Smooth muscle cell (in vitro differentiated cells): ENCODE measurements around the gene WFDC9. TPM values are rescaled to one million over a fixed set of nuclear protein-coding genes. Genes with fewer than 3 reads are reported as not detected.
"Not testable (repeated sequence)": the region's sequence is repeated elsewhere in the genome, so short reads cannot be mapped to it uniquely, and the experiment has no call there.

ENCODE experiments used
- DNase-seq: peaks from one replicate; lab custom pipeline; 2025; ENCODE audit not compliant: unreplicated experiment; lab: John Stamatoyannopoulos, UW
- H2AFZ ChIP-seq: fragments of 200-600 bp; sonication (generic); 2 replicates; pipeline ENCODE4 v1.6.0; 2016; ENCODE audit warnings: antibody characterized with exemption, low read depth, mild to moderate bottlenecking
- H3F3A ChIP-seq: fragments of 200-600 bp; sonication (generic); 2 replicates; pipeline ENCODE4 v1.6.0; 2017; ENCODE audit warnings: antibody characterized with exemption, low read depth
- H3K27ac ChIP-seq: fragments of 200-600 bp; sonication (generic); 2 replicates; pipeline ENCODE4 v1.5.1; 2016; ENCODE audit warnings: low read depth, mild to moderate bottlenecking
- H3K27me3 ChIP-seq: fragments of 200-600 bp; sonication (generic); 2 replicates; pipeline ENCODE4 v1.6.1; 2016; ENCODE audit warnings: low read depth, mild to moderate bottlenecking
- H3K36me3 ChIP-seq: fragments of 200-600 bp; sonication (generic); 2 replicates; pipeline ENCODE4 v1.5.1; 2016; ENCODE audit warnings: low read depth
- H3K4me1 ChIP-seq: fragments of 200-600 bp; sonication (generic); 2 replicates; pipeline ENCODE4 v1.5.1; 2016; ENCODE audit warnings: low read depth
- H3K4me2 ChIP-seq: fragments of 200-600 bp; sonication (generic); 2 replicates; pipeline ENCODE4 v1.6.0; 2016; ENCODE audit warnings: mild to moderate bottlenecking
- H3K4me3 ChIP-seq: fragments of 200-600 bp; sonication (generic); 2 replicates; pipeline ENCODE4 v1.5.1; 2016; ENCODE audit warnings: mild to moderate bottlenecking
- H3K79me2 ChIP-seq: fragments of 200-600 bp; sonication (generic); 2 replicates; pipeline ENCODE4 v1.6.0; 2016; ENCODE audit warnings: low read depth, mild to moderate bottlenecking
- H3K9ac ChIP-seq: fragments of 200-600 bp; sonication (generic); 2 replicates; pipeline ENCODE4 v1.6.0; 2016; ENCODE audit warnings: low read depth
- H3K9me3 ChIP-seq: fragments of 200-600 bp; sonication (generic); replicated peaks from 2 replicates; pipeline ENCODE4 v1.5.1; 2016; ENCODE audit warnings: low read depth
- H4K20me1 ChIP-seq: fragments of 200-600 bp; sonication (generic); 2 replicates; pipeline ENCODE4 v1.6.0; 2016; ENCODE audit warnings: low read depth
- WGBS: methylation state at CpG from one replicate; pipeline ENCODE4 v1.1.7; 2016; ENCODE audit warnings: low lambda C conversion rate; 5-methylcytosine and 5-hydroxymethylcytosine counted together
- polyA plus RNA-seq: library from polyadenylated mRNA; unstranded; fragments of >200 nt; fragmentation: Nextera tagmentation; extraction: Ambion mirVana; gene quantifications from 2 replicates; pipeline ENCODE4 v1.2.1, GENCODE V29; 2016
- total RNA-seq: library from RNA; depleted of rRNA; stranded (reverse); fragments of >200 nt; gene quantifications from 2 replicates; pipeline ENCODE4 v1.2.3, GENCODE V29; 2014
- TF ChIP-seq, protein P1 (sequence below): fragments of 200-600 bp; sonication (generic); IDR thresholded peaks from 2 replicates; pipeline ENCODE4 v1.5.1; 2017; ENCODE audit warnings: borderline replicate concordance, mild to moderate bottlenecking, antibody characterized with exemption; ENCODE audit not compliant: insufficient read depth, poor library complexity, severe bottlenecking

Gene WFDC9
- not detected in 2 replicates for total RNA-seq
- not detected in 2 replicates for polyA plus RNA-seq

DNA sequence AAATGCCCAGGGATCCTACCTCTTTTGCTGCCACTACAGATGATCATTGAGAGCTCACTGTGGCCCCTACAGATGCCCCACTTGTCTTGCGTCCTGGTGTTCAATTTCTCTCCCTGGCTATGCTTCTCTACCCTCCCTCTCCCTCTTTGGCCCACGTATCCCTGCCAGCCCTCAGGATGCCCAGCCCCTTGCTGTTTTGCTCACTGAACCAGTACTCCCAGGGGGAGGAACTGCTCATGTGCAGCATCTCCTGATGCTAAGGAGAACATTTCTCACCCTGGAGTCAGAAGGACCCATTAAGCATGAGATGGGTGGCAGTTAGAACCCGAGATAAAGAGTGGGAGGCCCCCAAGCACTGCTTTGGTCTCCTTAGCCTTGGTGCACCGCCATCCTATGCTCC, at the start of gene WFDC9:
WFDC9 (minus strand) TSS at position 101 of the 400 bp plus-strand sequence. CDS start 21,103 bp downstream, outside the sequence.
- Histone ChIP-seq H3K27me3 (no peaks in the 10 kb centered on the region), H3K36me3 (no peaks in the 10 kb centered on the region), H3K4me3 (no peak within 1 kb of the TSS), H3K9ac (no peak within 1 kb of the TSS), H3K79me2 (no peaks in the 10 kb centered on the region), H3F3A (no peaks in the 10 kb centered on the region), H2AFZ (no peak within 1 kb of the TSS), H3K4me1 (peaks cover 4% of the 10 kb centered on the region), H3K27ac (no peak within 1 kb of the TSS), H3K9me3 (no peaks in the 10 kb centered on the region), H4K20me1 (no peaks in the 10 kb centered on the region), H3K4me2 (no peak within 1 kb of the TSS)
- DNase-seq: no peak
- WGBS: 85% methylated on average over 4 of the region's 4 CpGs
- TF ChIP-seq, protein P1, sequence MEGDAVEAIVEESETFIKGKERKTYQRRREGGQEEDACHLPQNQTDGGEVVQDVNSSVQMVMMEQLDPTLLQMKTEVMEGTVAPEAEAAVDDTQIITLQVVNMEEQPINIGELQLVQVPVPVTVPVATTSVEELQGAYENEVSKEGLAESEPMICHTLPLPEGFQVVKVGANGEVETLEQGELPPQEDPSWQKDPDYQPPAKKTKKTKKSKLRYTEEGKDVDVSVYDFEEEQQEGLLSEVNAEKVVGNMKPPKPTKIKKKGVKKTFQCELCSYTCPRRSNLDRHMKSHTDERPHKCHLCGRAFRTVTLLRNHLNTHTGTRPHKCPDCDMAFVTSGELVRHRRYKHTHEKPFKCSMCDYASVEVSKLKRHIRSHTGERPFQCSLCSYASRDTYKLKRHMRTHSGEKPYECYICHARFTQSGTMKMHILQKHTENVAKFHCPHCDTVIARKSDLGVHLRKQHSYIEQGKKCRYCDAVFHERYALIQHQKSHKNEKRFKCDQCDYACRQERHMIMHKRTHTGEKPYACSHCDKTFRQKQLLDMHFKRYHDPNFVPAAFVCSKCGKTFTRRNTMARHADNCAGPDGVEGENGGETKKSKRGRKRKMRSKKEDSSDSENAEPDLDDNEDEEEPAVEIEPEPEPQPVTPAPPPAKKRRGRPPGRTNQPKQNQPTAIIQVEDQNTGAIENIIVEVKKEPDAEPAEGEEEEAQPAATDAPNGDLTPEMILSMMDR: no peak

DNA sequence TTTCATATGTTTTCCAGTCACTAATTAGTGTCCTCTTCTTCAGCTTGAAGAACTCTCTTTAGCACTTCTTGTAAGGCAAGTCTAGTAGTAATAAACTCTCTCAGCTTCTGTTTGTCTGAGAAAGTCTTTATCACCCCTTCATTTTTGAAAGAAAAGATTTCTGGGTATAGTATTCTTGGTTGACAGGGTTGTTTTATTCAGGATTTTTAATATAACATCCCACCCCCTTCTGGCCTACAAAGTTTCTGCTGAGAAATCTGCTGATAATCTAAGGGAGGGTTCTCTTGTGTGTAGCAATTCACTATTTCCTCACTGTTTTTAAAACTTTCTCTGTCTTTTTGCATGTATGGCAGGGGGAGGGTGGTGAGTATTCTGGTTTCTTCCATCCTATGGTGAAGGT, 48.6 kb upstream of the WFDC9 start:
- H3K4me2 ChIP-seq: no peak overlapping the region
- no peaks in the 10 kb centered on the region for H3K36me3 ChIP-seq
- no peak overlapping the region for H3K27ac ChIP-seq

DNA sequence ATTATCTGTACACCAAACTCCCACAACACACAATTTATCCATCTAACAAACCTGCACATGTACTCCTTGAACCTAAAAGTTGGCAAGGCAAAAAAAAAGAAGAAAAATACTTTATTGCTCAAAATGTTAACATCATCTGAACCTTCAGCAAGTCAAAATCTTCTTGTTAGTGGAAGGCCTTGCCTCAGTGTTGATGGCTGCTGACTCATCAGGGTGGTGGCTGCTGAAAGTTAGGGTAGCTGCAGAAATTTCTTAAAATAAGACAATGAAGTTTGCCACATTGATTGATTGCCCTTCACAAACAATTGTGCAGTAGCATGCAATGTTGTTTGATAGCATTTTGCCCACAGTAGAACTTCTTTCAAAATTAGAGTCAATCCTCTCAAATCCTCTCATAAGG, 41.7 kb upstream of the WFDC9 start:
- DNase-seq: no peak
- no peaks in the 10 kb centered on the region for H3F3A ChIP-seq
- H3K4me1 ChIP-seq: no peaks in the 10 kb centered on the region
- no peak overlapping the region for H3K9ac ChIP-seq
- H3K4me3 ChIP-seq: no peak overlapping the region
- no peaks in the 10 kb centered on the region for H3K27me3 ChIP-seq
- H3K4me2 ChIP-seq: no peak overlapping the region
- H4K20me1 ChIP-seq: no peaks in the 10 kb centered on the region
- no peak overlapping the region for H2AFZ ChIP-seq
- no peaks in the 10 kb centered on the region for H3K9me3 ChIP-seq
- H3K36me3 ChIP-seq: no peaks in the 10 kb centered on the region
- no peak overlapping the region for H3K27ac ChIP-seq
- TF ChIP-seq, protein P1: no peak
- no peaks in the 10 kb centered on the region for H3K79me2 ChIP-seq

More for the DNA sequence above, 48.6 kb upstream of the WFDC9 start:
- Histone ChIP-seq H3K27me3 (no peaks in the 10 kb centered on the region), H3K79me2 (no peaks in the 10 kb centered on the region), H3K9ac (no peak overlapping the region), H3K4me1 (no peaks in the 10 kb centered on the region), H4K20me1 (no peaks in the 10 kb centered on the region), H2AFZ (no peak overlapping the region), H3K9me3 (peaks cover 7% of the 10 kb centered on the region), H3F3A (no peaks in the 10 kb centered on the region), H3K4me3 (no peak overlapping the region)
- no peak for DNase-seq
- TF ChIP-seq, protein P1: no peak

DNA sequence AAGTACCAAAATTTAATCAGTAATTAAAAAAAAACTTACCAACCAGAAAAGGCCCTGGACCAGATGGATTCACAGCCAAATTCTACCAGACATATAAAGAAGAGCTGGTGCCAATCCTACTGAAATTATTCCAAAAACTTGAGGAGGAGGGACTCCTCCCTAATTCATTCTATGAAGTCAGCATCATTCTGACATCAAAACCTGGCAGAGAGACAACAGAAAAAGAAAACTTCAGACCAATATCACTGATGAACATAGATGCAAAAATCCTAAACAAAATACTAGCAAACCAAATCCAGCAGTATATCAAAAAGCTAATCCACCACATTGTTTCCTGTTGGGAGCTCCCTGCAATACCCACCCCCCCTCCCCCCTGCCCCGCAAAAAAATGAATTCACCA, 39.1 kb upstream of the WFDC9 start, which contains the start of gene WFDC11:
WFDC11 (minus strand) TSS at position 101 of the 400 bp plus-strand sequence. CDS start 19,639 bp downstream, outside the sequence.
- WGBS: 100% methylated on average over 1 of the region's 1 CpG
- H3K4me1 ChIP-seq: no peaks in the 10 kb centered on the region

DNA sequence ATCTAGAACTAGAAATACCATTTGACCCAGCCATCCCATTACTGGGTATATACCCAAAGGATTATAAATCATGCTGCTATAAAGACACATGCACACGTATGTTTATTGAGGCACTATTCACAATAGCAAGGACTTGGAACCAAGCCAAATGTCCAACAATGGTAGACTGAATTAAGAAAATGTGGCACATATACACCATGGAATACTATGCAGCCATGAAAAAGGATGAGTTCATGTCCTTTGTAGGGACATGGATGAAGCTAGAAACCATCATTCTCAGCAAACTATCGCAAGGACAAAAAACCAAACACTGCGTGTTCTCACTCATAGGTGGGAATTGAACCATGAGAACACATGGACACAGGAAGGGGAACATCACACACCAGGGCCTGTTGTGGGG, 26.0 kb upstream of the WFDC9 start:
- WGBS: 82% methylated on average over 1 of the region's 3 CpGs
- not testable (repeated sequence) for DNase-seq, H2AFZ ChIP-seq, H3K79me2 ChIP-seq, H3K4me1 ChIP-seq, H3K9me3 ChIP-seq, H3K27ac ChIP-seq, H3K9ac ChIP-seq, H3F3A ChIP-seq, H3K36me3 ChIP-seq, H3K4me2 ChIP-seq, H3K27me3 ChIP-seq, H3K4me3 ChIP-seq, H4K20me1 ChIP-seq

More for the DNA sequence above, 39.1 kb upstream of the WFDC9 start, which contains the start of gene WFDC11:
- Histone ChIP-seq H3K4me3 (no peak within 1 kb of the TSS), H2AFZ (no peak within 1 kb of the TSS), H3K9ac (no peak within 1 kb of the TSS), H3K79me2 (no peaks in the 10 kb centered on the region), H3K36me3 (no peaks in the 10 kb centered on the region), H3K27ac (no peak within 1 kb of the TSS), H3K4me2 (no peak within 1 kb of the TSS), H4K20me1 (no peaks in the 10 kb centered on the region), H3K9me3 (no peaks in the 10 kb centered on the region), H3F3A (no peaks in the 10 kb centered on the region), H3K27me3 (no peaks in the 10 kb centered on the region)
- no peak for DNase-seq
- TF ChIP-seq, protein P1: no peak

DNA sequence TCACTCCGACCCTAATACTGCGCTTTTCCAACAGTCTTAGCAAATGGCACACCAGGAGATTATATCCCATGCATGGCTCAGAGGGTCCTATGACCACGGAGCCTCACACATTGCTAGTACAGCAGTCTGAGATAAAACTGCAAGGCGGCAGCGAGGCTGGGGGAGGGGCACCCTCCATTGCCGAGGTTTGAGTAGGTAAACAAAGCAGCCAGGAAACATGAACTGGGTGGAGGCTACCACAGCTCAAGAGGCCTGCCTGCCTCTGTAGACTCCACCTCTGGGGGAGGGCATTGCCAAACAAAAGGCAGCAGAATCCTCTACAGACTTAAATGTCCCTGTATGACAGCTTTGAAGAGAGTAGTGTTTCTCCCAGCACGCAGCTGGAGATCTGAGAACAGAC, 20.6 kb upstream of the WFDC9 start:
- not testable (repeated sequence) for H3K79me2 ChIP-seq, H3K27ac ChIP-seq, H3K9ac ChIP-seq, H2AFZ ChIP-seq, DNase-seq, H3K27me3 ChIP-seq, H3K4me3 ChIP-seq, H3K4me1 ChIP-seq, H3K36me3 ChIP-seq, H3K4me2 ChIP-seq, H3K9me3 ChIP-seq, H3F3A ChIP-seq, H4K20me1 ChIP-seq
- WGBS: 84% methylated on average over 7 of the region's 7 CpGs
